GM19193 (cell line): ENCODE measurements around the gene SMIM10L2A.

Experiments
- POLR2A ChIP-seq: IDR thresholded peaks from 4 replicates; pipeline ENCODE4 v1.6.1; 2011; ENCODE audit not compliant: insufficient read depth, insufficient read length; ENCODE audit errors: extremely low read depth

The SMIM10L2A gene

GRCh38 chrX:135421932-135422809 is at the start of gene SMIM10L2A:
Gene SMIM10L2A, plus strand, starts transcription at chrX:135421944. Its CDS starts 188 bp downstream, at chrX:135422132.
- no peak for TF ChIP-seq POLR2A

GRCh38 chrX:135373357-135373756 is 48.4 kb upstream of the SMIM10L2A start:
- no peak for TF ChIP-seq POLR2A

- TF ChIP-seq POLR2A: no peak
These were observed 39.5 kb upstream of the SMIM10L2A start for GRCh38 chrX:135382260-135382659.

- no peak for TF ChIP-seq POLR2A
These were observed 38.5 kb upstream of the SMIM10L2A start for GRCh38 chrX:135383249-135383648.

- no peak for TF ChIP-seq POLR2A
These were observed 37.4 kb upstream of the SMIM10L2A start for GRCh38 chrX:135384161-135384836.

- TF ChIP-seq POLR2A: no peak
These were observed 32.9 kb upstream of the SMIM10L2A start for GRCh38 chrX:135388841-135389240.

- no peak for TF ChIP-seq POLR2A
These were observed 32.5 kb upstream of the SMIM10L2A start for GRCh38 chrX:135389243-135389642.

- TF ChIP-seq POLR2A: no peak
These were observed 32.0 kb upstream of the SMIM10L2A start for GRCh38 chrX:135389717-135390116.

- TF ChIP-seq POLR2A: no peak
These were observed 30.0 kb upstream of the SMIM10L2A start for GRCh38 chrX:135391734-135392133.

GRCh38 chrX:135393051-135393450 is 28.7 kb upstream of the SMIM10L2A start:
- no peak for TF ChIP-seq POLR2A

GRCh38 chrX:135395064-135395463 is 26.7 kb upstream of the SMIM10L2A start:
- no peak for TF ChIP-seq POLR2A

GRCh38 chrX:135396109-135396508 is 25.6 kb upstream of the SMIM10L2A start:
- no peak for TF ChIP-seq POLR2A

GRCh38 chrX:135396566-135396965 is 25.2 kb upstream of the SMIM10L2A start:
- TF ChIP-seq POLR2A: no peak

GRCh38 chrX:135397652-135398051 is 24.1 kb upstream of the SMIM10L2A start:
- no peak for TF ChIP-seq POLR2A

- TF ChIP-seq POLR2A: no peak
These were observed 18.4 kb upstream of the SMIM10L2A start for GRCh38 chrX:135403374-135403773.

- no peak for TF ChIP-seq POLR2A
These were observed 12.9 kb upstream of the SMIM10L2A start for GRCh38 chrX:135408794-135409193.

- TF ChIP-seq POLR2A: no peak
These were observed 10.7 kb upstream of the SMIM10L2A start for GRCh38 chrX:135410861-135411627.
